Stimulated activated effector memory CD8-positive, alpha-beta T cell treated with anti-CD3 and anti-CD28 coated beads, Interleukin-12 subunit alpha, Interleukin-12 subunit beta, amount 100 ng/mL, for 72 hours (primary cell): Measurements from ENCODE around the gene OTUD7B.

Source experiments
- ATAC-seq: fragments of 150-1000 bp; cut with Tn5 transposase; 2 replicates; pipeline ENCODE4 v1.10.0; 2021
- DNase-seq, 2 donors: peaks; one replicate each; pipeline ENCODE4 v3.0.0; 2021 to 2022; ENCODE audit warnings: low spot score in 2 of 2
- H3K27ac Mint-ChIP-seq: one replicate; pipeline ENCODE4 v1.8.0; 2022; ENCODE audit warnings: mild to moderate bottlenecking, mixed read lengths
- H3K36me3 Mint-ChIP-seq: one replicate; pipeline ENCODE4 v1.8.0; 2022; ENCODE audit warnings: mild to moderate bottlenecking, mixed read lengths
- H3K4me1 Mint-ChIP-seq: one replicate; pipeline ENCODE4 v1.8.0; 2022; ENCODE audit warnings: mixed read lengths
- H3K4me3 Mint-ChIP-seq: one replicate; pipeline ENCODE4 v1.8.0; 2022; ENCODE audit warnings: mild to moderate bottlenecking, mixed read lengths
- H3K9me3 Mint-ChIP-seq: one replicate; pipeline ENCODE4 v1.8.0; 2022; ENCODE audit warnings: mixed read lengths

Gene OTUD7B

DNA sequence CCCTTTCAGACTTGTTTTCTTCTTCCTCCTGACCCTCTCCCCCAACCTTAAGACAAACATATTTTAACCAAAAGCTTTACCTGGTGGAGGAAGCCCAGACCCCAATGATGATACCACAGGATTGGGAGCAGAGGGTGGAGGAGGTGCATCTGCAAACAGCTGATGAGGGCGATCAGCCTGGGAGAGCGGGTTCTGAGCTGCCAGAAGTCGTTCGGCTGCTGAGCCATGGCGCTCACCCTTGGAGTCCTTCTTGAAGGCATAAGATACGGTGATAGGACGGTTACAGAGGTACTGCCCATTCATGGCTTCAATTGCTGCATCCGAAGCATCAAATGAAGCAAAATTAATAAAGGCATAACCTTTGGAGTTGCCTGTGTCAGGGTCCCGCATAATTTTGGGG lies 84.2 kb downstream of the OTUD7B start:
- Mint-ChIP-seq H3K4me1 (peaks cover 51% of the 10 kb centered on the region), H3K4me3 (peak overlapping the region; percentile 91), H3K27ac (no peak overlapping the region), H3K9me3 (no peaks in the 10 kb centered on the region), H3K36me3 (peaks cover 66% of the 10 kb centered on the region)
- DNase-seq (no peak), ATAC-seq (no peak)

DNA sequence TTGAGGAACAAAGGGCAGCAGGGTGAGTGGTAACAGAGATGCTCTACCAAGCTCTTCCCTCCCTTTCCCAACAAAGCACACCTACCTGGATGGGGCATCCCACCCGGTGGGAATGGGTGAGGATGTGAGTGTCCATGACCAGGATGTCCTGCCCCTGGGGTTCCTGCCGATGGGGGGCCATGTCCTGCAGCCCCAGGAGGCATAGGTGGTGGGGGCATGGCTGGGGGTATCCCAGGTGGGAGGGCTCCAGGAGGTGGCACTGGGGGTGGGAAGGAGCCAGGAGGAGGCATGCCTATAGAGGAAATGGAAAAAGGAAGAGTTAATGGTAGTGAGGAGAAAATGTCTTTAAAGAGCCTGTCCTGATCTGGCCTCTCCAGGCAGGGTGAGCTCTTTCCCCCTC lies 84.8 kb downstream of the OTUD7B start:
- H3K4me3 Mint-ChIP-seq = peak overlapping the region; percentile 91
- ATAC-seq = no peak
- no peaks in the 10 kb centered on the region for H3K9me3 Mint-ChIP-seq
- peaks cover 66% of the 10 kb centered on the region for H3K36me3 Mint-ChIP-seq
- H3K27ac Mint-ChIP-seq = peak overlapping the region; percentile 52
- DNase-seq = no peak
- H3K4me1 Mint-ChIP-seq = peaks cover 46% of the 10 kb centered on the region

- ATAC-seq = no peak
These were observed 85.2 kb downstream of the OTUD7B start for GRCh38 chr1:149925345-149925744.

DNA sequence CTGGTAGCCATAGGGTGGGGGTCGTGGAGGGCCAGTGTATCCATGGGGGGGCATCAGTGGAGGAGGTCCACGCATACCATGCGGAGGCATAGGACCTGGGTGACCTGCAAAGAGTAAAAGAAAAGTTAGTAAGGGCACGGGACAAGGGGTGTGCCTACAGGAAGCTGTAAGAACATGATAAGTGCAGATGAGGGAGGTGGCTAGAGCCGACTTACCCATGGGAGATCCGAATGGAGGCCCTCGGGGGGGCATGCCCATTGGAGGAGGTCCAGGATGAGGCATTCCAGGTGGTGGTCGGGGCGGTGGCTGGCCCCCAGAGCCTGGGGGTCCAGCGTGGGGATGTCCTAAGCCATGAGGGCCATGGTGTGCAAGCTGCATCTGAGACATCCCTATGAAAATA lies 86.9 kb downstream of the OTUD7B start:
- Mint-ChIP-seq H3K9me3 (no peaks in the 10 kb centered on the region), H3K4me3 (no peak overlapping the region), H3K36me3 (peaks cover 66% of the 10 kb centered on the region), H3K4me1 (peaks cover 35% of the 10 kb centered on the region), H3K27ac (no peak overlapping the region)
- DNase-seq (no peak), ATAC-seq (no peak)

More at GRCh38 chr1:149925345-149925744, 85.2 kb downstream of the OTUD7B start:
- DNase-seq = no peak
- Mint-ChIP-seq H3K27ac (peak overlapping the region; percentile 52), H3K4me3 (peak overlapping the region; percentile 91), H3K36me3 (peaks cover 66% of the 10 kb centered on the region), H3K9me3 (no peaks in the 10 kb centered on the region), H3K4me1 (peaks cover 42% of the 10 kb centered on the region)

DNA sequence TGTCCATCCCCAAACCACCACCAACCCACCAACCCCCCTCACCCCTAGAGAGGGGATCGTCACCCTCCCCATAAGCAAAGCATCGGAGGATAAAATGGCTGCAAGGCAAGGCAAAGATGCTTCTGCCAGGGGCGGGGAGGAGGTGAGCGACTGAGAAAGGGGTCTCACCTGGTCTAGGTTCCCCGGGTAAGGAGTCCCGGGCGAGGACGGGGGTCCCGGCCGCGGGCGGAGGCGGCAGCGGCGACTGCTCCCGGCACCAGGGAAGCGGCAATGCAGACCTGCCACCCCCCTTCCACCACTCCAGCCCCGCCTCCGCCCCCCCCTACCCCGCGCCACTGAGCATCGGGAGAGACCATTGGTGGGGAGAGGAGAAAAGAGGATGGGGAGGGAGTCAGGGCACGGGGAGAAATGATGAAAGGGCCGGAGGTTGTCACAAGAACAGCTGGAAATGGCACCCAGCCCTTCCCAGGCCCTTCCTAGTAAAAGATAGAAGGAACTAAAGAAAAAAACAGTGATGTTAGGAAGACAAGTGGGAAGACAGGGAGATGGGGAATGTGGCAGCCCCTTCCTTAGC lies 92.9 kb downstream of the OTUD7B start, which contains the start of gene SV2A:
TSS of gene SV2A (minus strand) at position 274 of the 574 bp plus-strand sequence. CDS start 4,004 bp downstream, outside the sequence.
- Mint-ChIP-seq H3K4me3 (peak within 1 kb of the TSS; percentile 72), H3K36me3 (peaks cover 13% of the 10 kb centered on the region), H3K4me1 (peaks cover 24% of the 10 kb centered on the region), H3K27ac (peak within 1 kb of the TSS; percentile 52), H3K9me3 (no peaks in the 10 kb centered on the region)
- peak; percentile 77 for ATAC-seq
- peak in 1 of 2 donors; percentile 8 for DNase-seq

- no peaks in the 10 kb centered on the region for H3K9me3 Mint-ChIP-seq
- peaks cover 25% of the 10 kb centered on the region for H3K4me1 Mint-ChIP-seq
- ATAC-seq = no peak
These were observed 93.7 kb downstream of the OTUD7B start for GRCh38 chr1:149916898-149917252.

DNA sequence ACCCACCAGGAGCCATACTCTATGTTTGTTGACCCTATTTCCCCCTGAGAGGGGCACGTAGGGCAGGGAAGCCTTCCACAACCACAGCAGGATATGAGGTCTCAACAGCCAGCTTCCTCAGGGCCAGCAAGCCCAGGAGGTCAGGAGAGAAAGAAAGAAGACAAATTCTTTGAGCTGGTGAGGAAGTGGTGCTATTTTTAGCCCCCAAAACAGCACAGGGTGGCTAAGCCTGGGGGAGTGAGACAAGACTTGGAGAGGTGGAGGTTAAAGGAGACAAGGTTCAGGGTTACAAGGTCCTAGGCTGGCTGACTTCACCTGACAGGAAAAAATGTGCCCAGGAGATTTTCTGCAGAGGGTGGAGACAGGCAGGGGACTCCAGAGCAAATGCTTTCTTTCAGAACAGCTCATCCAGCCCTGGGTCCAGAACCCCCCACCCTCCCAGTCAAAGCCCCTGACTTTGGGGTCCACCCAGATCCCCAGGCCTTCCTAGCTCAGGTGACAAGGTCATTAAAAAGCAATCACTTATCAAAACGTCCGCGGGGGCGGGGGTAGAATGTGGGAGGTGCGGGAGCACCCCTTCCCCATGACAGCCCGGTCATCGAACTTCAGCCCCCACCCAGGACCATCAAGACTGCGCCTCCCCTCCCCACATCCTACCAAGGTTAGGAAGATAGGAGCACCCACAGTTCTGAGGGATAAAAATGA lies 94.2 kb downstream of the OTUD7B start:
- H3K36me3 Mint-ChIP-seq = no peaks in the 10 kb centered on the region
- H3K4me1 Mint-ChIP-seq = peaks cover 30% of the 10 kb centered on the region
- DNase-seq = no peak
- no peaks in the 10 kb centered on the region for H3K9me3 Mint-ChIP-seq
- no peak for ATAC-seq
- peak overlapping the region; percentile 72 for H3K4me3 Mint-ChIP-seq
- peak overlapping the region; percentile 73 for H3K27ac Mint-ChIP-seq

More at GRCh38 chr1:149916898-149917252, 93.7 kb downstream of the OTUD7B start:
- Mint-ChIP-seq H3K36me3 (peaks cover 5% of the 10 kb centered on the region), H3K27ac (no peak overlapping the region), H3K4me3 (peak overlapping the region; percentile 72)
- no peak for DNase-seq

DNA sequence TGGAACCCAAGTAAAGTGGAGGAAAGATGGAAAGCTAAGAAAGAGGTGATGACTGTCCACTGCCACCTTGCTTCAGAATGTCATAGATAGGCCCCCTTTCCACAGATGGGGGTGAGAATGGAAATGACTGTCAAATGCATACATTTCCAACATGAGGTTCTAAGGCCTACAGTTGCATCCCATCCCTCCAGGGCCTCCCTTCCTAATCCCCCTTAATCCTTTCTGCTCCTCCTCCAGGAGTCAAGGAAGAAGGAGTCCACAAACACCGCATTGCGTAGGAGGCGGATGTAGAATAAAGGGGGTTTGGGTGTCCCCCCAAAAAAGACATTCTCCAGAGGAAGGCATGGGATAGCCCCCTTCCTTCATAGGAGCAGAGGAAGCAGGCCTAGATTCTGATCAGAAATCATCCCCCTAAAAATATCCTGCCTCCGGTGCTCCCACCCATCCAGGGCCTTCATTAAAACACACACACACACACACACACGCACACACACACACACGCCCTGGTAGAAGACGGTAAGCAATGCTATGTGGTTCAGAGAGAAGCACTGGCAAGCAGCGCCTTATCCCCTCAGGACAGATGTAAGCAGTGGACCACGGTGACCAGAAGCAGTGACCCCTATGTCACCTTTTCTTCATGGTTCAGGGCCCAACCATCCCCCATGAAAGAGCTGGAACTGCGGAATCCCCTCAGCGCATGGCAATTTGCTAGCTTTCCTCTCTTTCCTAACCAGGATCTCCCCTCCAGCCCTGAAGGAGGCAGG lies 94.9 kb downstream of the OTUD7B start:
- DNase-seq (no peak), ATAC-seq (no peak)
- Mint-ChIP-seq H3K27ac (peak overlapping the region; percentile 73), H3K4me1 (peaks cover 31% of the 10 kb centered on the region), H3K36me3 (no peaks in the 10 kb centered on the region), H3K4me3 (peak overlapping the region; percentile 72), H3K9me3 (no peaks in the 10 kb centered on the region)

- Mint-ChIP-seq H3K36me3 (no peaks in the 10 kb centered on the region), H3K4me1 (peaks cover 31% of the 10 kb centered on the region), H3K9me3 (no peaks in the 10 kb centered on the region), H3K4me3 (no peak overlapping the region), H3K27ac (peak overlapping the region; percentile 60)
- no peak for ATAC-seq
- no peak for DNase-seq
These were observed 96.0 kb downstream of the OTUD7B start for GRCh38 chr1:149914545-149914944.

GRCh38 chr1:149906570-149907075 lies 103.9 kb downstream of the OTUD7B start:
- DNase-seq = no peak
- Mint-ChIP-seq H3K27ac (no peak overlapping the region), H3K9me3 (no peaks in the 10 kb centered on the region), H3K4me3 (no peak overlapping the region), H3K36me3 (peaks cover 13% of the 10 kb centered on the region), H3K4me1 (peaks cover 3% of the 10 kb centered on the region)
- no peak for ATAC-seq

DNA sequence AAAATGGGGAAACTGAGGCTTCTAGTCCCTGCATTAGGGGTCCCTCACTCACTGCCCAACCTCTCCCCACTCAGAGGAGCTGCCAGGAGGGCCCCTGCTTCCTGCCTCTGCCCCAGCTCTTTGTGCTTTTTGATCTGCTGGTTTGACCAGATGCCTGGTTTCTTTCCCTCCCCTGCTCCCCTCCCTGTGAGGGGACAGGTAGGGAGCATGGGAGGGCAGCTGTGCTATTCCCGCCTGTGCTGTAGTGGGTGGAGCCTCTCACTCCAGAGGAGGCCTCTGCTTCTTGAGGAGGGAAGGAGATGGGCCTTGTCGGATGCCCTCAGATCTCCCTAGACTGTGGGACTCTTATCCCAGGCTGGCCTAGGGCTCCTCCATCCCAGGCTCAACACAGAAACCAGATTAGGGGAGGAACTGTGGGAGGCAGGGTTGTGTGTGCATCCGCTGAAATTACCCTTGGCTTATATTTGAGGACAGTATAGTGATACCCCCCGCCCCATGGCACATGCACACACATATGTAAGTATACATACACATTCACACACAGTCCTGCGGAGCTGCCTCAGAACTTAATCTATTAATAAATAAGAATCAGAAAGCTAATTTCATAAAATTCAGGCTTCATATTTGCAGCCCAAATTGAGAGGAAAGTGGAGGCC lies 106.6 kb downstream of the OTUD7B start:
- Mint-ChIP-seq H3K4me1 (peaks cover 21% of the 10 kb centered on the region), H3K9me3 (no peaks in the 10 kb centered on the region), H3K27ac (peak overlapping the region; percentile 46), H3K36me3 (peaks cover 10% of the 10 kb centered on the region), H3K4me3 (no peak overlapping the region)
- ATAC-seq = no peak
- DNase-seq = no peak

DNA sequence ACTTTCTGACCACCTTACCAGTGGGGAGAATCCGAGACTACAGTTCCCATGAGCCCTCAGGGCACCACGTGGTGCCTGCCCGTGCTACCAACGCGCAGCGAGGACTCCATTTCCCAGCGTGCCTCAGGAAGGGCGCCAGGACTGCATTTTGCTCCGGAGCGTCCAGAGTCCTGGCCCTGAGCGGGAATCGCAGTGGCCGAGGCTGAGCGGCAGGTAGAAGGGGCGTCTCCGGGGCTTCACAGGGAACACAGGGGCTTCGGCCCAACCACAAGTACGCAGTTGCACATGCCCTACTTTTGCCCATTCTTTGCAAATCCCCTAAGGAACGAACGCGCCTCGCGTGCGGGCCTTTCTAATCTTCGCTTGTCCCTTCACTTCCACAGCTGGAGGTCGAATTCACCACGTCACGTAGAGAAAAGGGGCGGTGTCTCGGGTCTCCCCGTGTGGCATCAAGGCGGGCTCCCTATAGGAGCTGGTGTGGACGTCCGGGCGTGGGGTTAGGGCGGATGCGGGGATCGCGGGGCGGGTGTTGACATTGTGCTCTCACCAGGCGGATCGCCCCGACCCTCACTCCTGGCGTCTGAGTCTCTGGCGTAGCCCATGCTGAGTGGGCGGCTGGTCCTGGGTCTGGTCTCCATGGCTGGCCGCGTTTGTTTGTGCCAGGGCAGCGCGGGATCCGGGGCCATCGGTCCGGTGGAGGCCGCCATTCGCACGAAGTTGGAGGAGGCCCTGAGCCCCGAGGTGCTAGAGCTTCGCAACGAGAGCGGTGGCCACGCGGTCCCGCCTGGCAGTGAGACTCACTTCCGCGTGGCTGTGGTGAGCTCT lies 110.9 kb downstream of the OTUD7B start, which contains the start of gene BOLA1:
TSS of gene BOLA1 (plus strand) at position 109 of the 825 bp plus-strand sequence. CDS start at position 601, 492 bp downstream.
- peak within 1 kb of the TSS; percentile 92 for H3K27ac Mint-ChIP-seq

GRCh38 chr1:149896575-149896974 lies 114.0 kb downstream of the OTUD7B start:
- H3K9me3 Mint-ChIP-seq = no peaks in the 10 kb centered on the region
- no peak overlapping the region for H3K4me3 Mint-ChIP-seq
- ATAC-seq (no peak), DNase-seq (no peak)
- H3K27ac Mint-ChIP-seq = no peak overlapping the region
- peaks cover 22% of the 10 kb centered on the region for H3K4me1 Mint-ChIP-seq
- H3K36me3 Mint-ChIP-seq = no peaks in the 10 kb centered on the region

More for the DNA sequence above, 110.9 kb downstream of the OTUD7B start, which contains the start of gene BOLA1:
- Mint-ChIP-seq H3K4me3 (peak within 1 kb of the TSS; percentile 80), H3K9me3 (no peaks in the 10 kb centered on the region), H3K36me3 (peaks cover 6% of the 10 kb centered on the region), H3K4me1 (peaks cover 22% of the 10 kb centered on the region)
- peak; percentile 98 for ATAC-seq
- peak; percentile 54 to 87 for DNase-seq

GRCh38 chr1:149888999-149889289 lies 121.6 kb downstream of the OTUD7B start:
- Mint-ChIP-seq H3K4me3 (no peak overlapping the region), H3K4me1 (no peaks in the 10 kb centered on the region), H3K9me3 (no peaks in the 10 kb centered on the region), H3K27ac (no peak overlapping the region), H3K36me3 (no peaks in the 10 kb centered on the region)
- DNase-seq (no peak), ATAC-seq (no peak)
